OCI-LY1 (cell line): ENCODE measurements around the gene MDGA2.

ENCODE experiments used
- H2AFZ ChIP-seq: fragments of 200-600 bp; sonication (generic), shearing (Covaris generic); 2 replicates; pipeline ENCODE4 v1.6.0; 2014; ENCODE audit warnings: antibody characterized with exemption, mild to moderate bottlenecking, low read length
- H3F3A ChIP-seq: fragments of 200-600 bp; sonication (generic), shearing (Covaris generic); 2 replicates; pipeline ENCODE4 v1.6.0; 2014; ENCODE audit warnings: mild to moderate bottlenecking, antibody characterized with exemption, low read length, moderate library complexity; ENCODE audit not compliant: insufficient read depth
- H3K27ac ChIP-seq: fragments of 200-600 bp; sonication (generic); 2 replicates; pipeline ENCODE4 v1.5.1; 2014; ENCODE audit warnings: low read length, mixed run types, mild to moderate bottlenecking, low read depth; ENCODE audit not compliant: poor library complexity, severe bottlenecking
- H3K27me3 ChIP-seq: fragments of 200-600 bp; sonication (generic); 2 replicates; pipeline ENCODE4 v1.6.0; 2014; ENCODE audit warnings: antibody characterized with exemption, mild to moderate bottlenecking, low read length, moderate library complexity; ENCODE audit not compliant: insufficient read depth
- H3K36me3 ChIP-seq: fragments of 200-600 bp; sonication (generic); 2 replicates; pipeline ENCODE4 v1.6.1; 2014; ENCODE audit warnings: mild to moderate bottlenecking, antibody characterized with exemption, low read length, moderate library complexity, mixed read lengths; ENCODE audit not compliant: insufficient read depth
- H3K4me1 ChIP-seq: fragments of 200-600 bp; sonication (generic); 2 replicates; pipeline ENCODE4 v1.5.1; 2014; ENCODE audit warnings: mild to moderate bottlenecking, low read length, moderate library complexity; ENCODE audit not compliant: insufficient read depth, severe bottlenecking
- H3K4me2 ChIP-seq: fragments of 200-600 bp; sonication (generic), shearing (Covaris generic); 2 replicates; pipeline ENCODE4 v1.6.1; 2014; ENCODE audit warnings: low read length
- H3K4me3 ChIP-seq: fragments of 200-600 bp; sonication (generic); 2 replicates; pipeline ENCODE4 v1.5.1; 2014; ENCODE audit warnings: low read length, low read depth, mild to moderate bottlenecking, mixed read lengths; ENCODE audit not compliant: poor library complexity, severe bottlenecking
- H3K79me2 ChIP-seq: fragments of 200-600 bp; shearing (Covaris generic); 2 replicates; pipeline ENCODE4 v1.6.1; 2016; ENCODE audit warnings: mixed run types, low read length, mixed read lengths; ENCODE audit not compliant: insufficient read depth
- H3K9ac ChIP-seq: fragments of 200-600 bp; sonication (generic), shearing (Covaris generic); 2 replicates; pipeline ENCODE4 v1.6.1; 2014; ENCODE audit warnings: mild to moderate bottlenecking, low read length, mixed read lengths
- H3K9me2 ChIP-seq: fragments of 200-600 bp; sonication (generic), shearing (Covaris generic); 2 replicates; pipeline ENCODE4 v1.6.1; 2014; ENCODE audit warnings: low read depth, mild to moderate bottlenecking, low read length, mixed read lengths
- H3K9me3 ChIP-seq: fragments of 200-600 bp; shearing (Covaris generic); 2 replicates; pipeline ENCODE4 v1.6.1; 2014; ENCODE audit warnings: low read length, mixed read lengths
- H4K20me1 ChIP-seq: fragments of 200-600 bp; sonication (generic), shearing (Covaris generic); 2 replicates; pipeline ENCODE4 v1.6.0; 2016; ENCODE audit warnings: mild to moderate bottlenecking, low read length; ENCODE audit not compliant: insufficient read depth
- CTCF ChIP-seq: fragments of 200-600 bp; sonication (generic), shearing (Covaris generic); IDR thresholded peaks from 2 replicates; pipeline ENCODE4 v1.5.1; 2017; ENCODE audit warnings: mild to moderate bottlenecking, antibody characterized with exemption, low read length, moderate library complexity, mixed read lengths
- EZH2 ChIP-seq: fragments of 200-600 bp; sonication (generic), shearing (Covaris generic); IDR thresholded peaks from 2 replicates; pipeline ENCODE4 v1.8.0; 2017; ENCODE audit warnings: borderline replicate concordance, mixed run types, mild to moderate bottlenecking, antibody characterized with exemption, low read length, moderate library complexity, mixed read lengths

MDGA2 gene

GRCh38 chr14:47208434-47208833 is 467.0 kb downstream of the MDGA2 start:
- Histone ChIP-seq H3K4me3 (no peak overlapping the region), H3K4me2 (no peak overlapping the region), H3F3A (no peaks in the 10 kb centered on the region), H3K27me3 (no peaks in the 10 kb centered on the region), H2AFZ (no peak overlapping the region), H3K27ac (no peak overlapping the region), H3K9me2 (no peaks in the 10 kb centered on the region), H3K9me3 (no peaks in the 10 kb centered on the region), H3K4me1 (no peaks in the 10 kb centered on the region), H3K79me2 (no peaks in the 10 kb centered on the region), H3K9ac (no peak overlapping the region), H4K20me1 (no peaks in the 10 kb centered on the region), H3K36me3 (no peaks in the 10 kb centered on the region)
- no peak for TF ChIP-seq EZH2
- TF ChIP-seq CTCF = no peak

GRCh38 chr14:47207617-47208016 is 467.8 kb downstream of the MDGA2 start:
- H3K4me2 ChIP-seq = no peak overlapping the region
- no peaks in the 10 kb centered on the region for H3F3A ChIP-seq
- H3K27ac ChIP-seq = no peak overlapping the region
- TF ChIP-seq EZH2 = no peak
- TF ChIP-seq CTCF = no peak
- no peaks in the 10 kb centered on the region for H3K36me3 ChIP-seq
- H3K9me3 ChIP-seq = no peaks in the 10 kb centered on the region
- no peak overlapping the region for H3K9ac ChIP-seq
- H3K9me2 ChIP-seq = no peaks in the 10 kb centered on the region
- no peaks in the 10 kb centered on the region for H3K27me3 ChIP-seq
- H2AFZ ChIP-seq = no peak overlapping the region
- H3K4me1 ChIP-seq = no peaks in the 10 kb centered on the region
- no peak overlapping the region for H3K4me3 ChIP-seq
- no peaks in the 10 kb centered on the region for H3K79me2 ChIP-seq
- no peaks in the 10 kb centered on the region for H4K20me1 ChIP-seq

GRCh38 chr14:47200740-47201139 is 474.7 kb downstream of the MDGA2 start:
- Histone ChIP-seq H4K20me1 (no peaks in the 10 kb centered on the region), H3F3A (no peaks in the 10 kb centered on the region), H3K9ac (no peak overlapping the region), H2AFZ (no peak overlapping the region), H3K27ac (no peak overlapping the region), H3K4me2 (no peak overlapping the region), H3K79me2 (no peaks in the 10 kb centered on the region), H3K9me2 (no peaks in the 10 kb centered on the region), H3K9me3 (no peaks in the 10 kb centered on the region), H3K4me1 (no peaks in the 10 kb centered on the region), H3K27me3 (no peaks in the 10 kb centered on the region), H3K36me3 (no peaks in the 10 kb centered on the region), H3K4me3 (no peak overlapping the region)
- TF ChIP-seq EZH2 (no peak), CTCF (no peak)
